HEK293T (cell line): ENCODE results near the gene PRSS56.

Experiments
- BHLHE40 ChIP-seq: fragments of 450-650 bp; IDR thresholded peaks from 2 replicates; pipeline ENCODE4 v1.6.1; 2016; ENCODE audit warnings: mild to moderate bottlenecking, moderate library complexity, borderline replicate concordance
- CTBP1 ChIP-seq: fragments of 450-650 bp; IDR thresholded peaks from 2 replicates; pipeline ENCODE4 v1.6.1; 2016; ENCODE audit warnings: borderline replicate concordance
- SP1 ChIP-seq: fragments of 450-650 bp; IDR thresholded peaks from 2 replicates; pipeline ENCODE4 v1.6.1; 2017
- TARDBP ChIP-seq: fragments of 450-650 bp; IDR thresholded peaks from 2 replicates; pipeline ENCODE4 v1.6.1; 2016

DNA sequence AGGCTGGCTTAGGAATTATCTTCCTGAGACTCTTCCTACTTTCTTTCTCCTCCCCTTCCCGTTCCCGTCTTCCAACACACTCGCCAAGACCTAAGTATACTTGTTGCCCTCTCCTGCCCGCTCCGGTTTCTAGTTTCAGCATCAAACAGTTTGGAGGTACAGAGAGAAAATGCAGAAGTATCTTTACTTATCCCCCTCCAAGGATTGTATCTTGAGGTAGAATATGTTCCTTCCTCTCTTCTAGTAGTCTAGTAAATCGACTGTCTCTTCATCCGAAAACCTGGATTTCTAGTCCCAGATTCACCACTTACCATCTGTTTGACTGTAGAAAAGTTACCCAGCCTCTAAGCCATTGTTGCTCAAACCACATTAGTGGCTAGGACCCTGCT, 31.1 kb downstream of the PRSS56 start:
- TF ChIP-seq SP1: no peak
- no peak for TF ChIP-seq TARDBP
- TF ChIP-seq CTBP1: no peak
- TF ChIP-seq BHLHE40: no peak
